ENCODE results near the gene IRS1. TPM values are rescaled to one million over a fixed set of nuclear protein-coding genes. Genes with fewer than 3 reads are reported as not detected.

The IRS1 gene
- total and polyA plus RNA-seq, 12 donors, result 2.2 to 20.2 (median 14.5) TPM

DNA sequence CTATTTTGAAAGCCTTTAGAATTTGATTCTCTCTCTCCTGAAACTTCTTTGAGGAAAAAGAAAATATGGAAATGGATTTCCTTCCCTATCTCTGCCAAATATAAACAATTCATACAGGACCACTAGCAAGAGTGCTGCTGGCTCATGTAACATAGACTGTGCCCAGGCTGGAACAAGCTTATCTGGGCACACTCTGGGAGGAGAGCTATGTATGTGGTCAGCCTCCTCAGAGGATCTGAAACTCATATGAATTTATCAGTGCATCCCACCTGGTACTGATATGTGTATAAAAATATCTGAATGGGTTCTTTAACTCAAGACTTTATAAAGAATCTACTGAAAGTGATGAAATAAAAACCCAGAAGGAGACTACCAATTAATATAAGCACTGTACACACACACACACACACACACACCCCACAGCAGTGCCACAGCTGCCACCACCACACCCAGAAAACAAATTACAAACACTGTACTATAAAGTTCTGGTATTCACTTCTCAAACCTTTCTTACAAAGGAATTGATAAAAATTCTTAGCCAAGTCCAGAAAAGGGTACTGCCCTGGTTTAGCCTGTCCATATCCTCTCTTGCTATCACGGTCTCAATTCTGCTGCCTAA, 115.6 kb downstream of the IRS1 start:
- Histone ChIP-seq H3K27me3 (no peaks in the 10 kb centered on the region), H3K4me1 (peaks cover 0 to 15% (median 5%) of the 10 kb centered on the region in 9 donors), H3K4me3 (no peak overlapping the region), H3K9me3 (peaks cover 0 to 8% (median 0%) of the 10 kb centered on the region in 11 donors), H3K27ac (peak overlapping the region in 1 of 10 donors; percentile 24), H3K36me3 (no peaks in the 10 kb centered on the region)
- intact Hi-C loops (cut with DNase I), result no loop called here
- TF ChIP-seq, protein P1, sequence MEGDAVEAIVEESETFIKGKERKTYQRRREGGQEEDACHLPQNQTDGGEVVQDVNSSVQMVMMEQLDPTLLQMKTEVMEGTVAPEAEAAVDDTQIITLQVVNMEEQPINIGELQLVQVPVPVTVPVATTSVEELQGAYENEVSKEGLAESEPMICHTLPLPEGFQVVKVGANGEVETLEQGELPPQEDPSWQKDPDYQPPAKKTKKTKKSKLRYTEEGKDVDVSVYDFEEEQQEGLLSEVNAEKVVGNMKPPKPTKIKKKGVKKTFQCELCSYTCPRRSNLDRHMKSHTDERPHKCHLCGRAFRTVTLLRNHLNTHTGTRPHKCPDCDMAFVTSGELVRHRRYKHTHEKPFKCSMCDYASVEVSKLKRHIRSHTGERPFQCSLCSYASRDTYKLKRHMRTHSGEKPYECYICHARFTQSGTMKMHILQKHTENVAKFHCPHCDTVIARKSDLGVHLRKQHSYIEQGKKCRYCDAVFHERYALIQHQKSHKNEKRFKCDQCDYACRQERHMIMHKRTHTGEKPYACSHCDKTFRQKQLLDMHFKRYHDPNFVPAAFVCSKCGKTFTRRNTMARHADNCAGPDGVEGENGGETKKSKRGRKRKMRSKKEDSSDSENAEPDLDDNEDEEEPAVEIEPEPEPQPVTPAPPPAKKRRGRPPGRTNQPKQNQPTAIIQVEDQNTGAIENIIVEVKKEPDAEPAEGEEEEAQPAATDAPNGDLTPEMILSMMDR (IDR thresholded peaks at IDR 0.05), result no peak
- ATAC-seq (peak in 7 of 8 donors; percentile 38 to 93 (median 79)), DNase-seq (no peak)
- 89 to 91% methylated on average over 1 of the region's 1 CpG for WGBS, 2 donors

DNA sequence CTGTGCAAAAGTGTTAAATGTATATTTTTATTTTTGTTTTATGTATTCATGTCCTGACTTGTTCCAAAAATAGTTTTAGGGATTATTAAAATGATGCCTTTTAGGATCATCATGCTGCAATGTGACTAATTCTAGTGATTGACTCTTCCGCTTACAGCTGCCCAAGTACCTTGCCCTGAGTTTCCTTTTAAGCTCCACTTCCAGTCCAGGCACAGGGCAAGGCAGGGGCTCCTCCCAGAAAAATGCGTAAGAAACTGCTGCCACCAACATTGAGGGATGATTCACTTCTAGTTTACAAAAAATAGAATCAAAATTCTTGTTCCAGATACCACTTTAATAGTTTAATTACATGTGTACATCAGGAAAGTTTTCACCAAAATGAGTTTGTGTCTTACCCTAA, 116.4 kb downstream of the IRS1 start:
- Histone ChIP-seq H3K4me3 (no peak overlapping the region), H3K27ac (peak overlapping the region in 1 of 10 donors; percentile 24), H3K9me3 (peaks cover 0 to 5% (median 0%) of the 10 kb centered on the region in 11 donors), H3K36me3 (no peaks in the 10 kb centered on the region), H3K27me3 (no peaks in the 10 kb centered on the region), H3K4me1 (peaks cover 0 to 20% (median 6%) of the 10 kb centered on the region in 9 donors)
- no peak for ATAC-seq
- intact Hi-C loops (cut with DNase I), result no loop called here
- TF ChIP-seq, protein P1 (IDR thresholded peaks at IDR 0.05), result no peak
- 91 to 93% methylated on average over 2 of the region's 2 CpGs for WGBS, 2 donors
- DNase-seq, result no peak

Other genes starting within 250 kb of the IRS1 start
- gene RHBDD1, start 36.2 kb upstream of the IRS1 start, total RNA-seq, result 10 to 100 TPM; 28.3 to 57.1 (median 39.1) TPM
- gene RHBDD1, start 36.2 kb upstream of the IRS1 start, polyA plus RNA-seq, result 1 to 10 TPM; 4.5 to 7.0 TPM